Fibroblast of lung (primary cell): Measurements from ENCODE around the gene RBBP4. TPM values are rescaled to one million over a fixed set of nuclear protein-coding genes. Genes with fewer than 3 reads are reported as not detected.
"Not testable (repeated sequence)": the region's sequence is repeated elsewhere in the genome, so short reads cannot be mapped to it uniquely, and the experiment has no call there.

ENCODE experiments used
- DNase-seq, 2 donors: peaks; one replicate each; pipeline versions ENCODE4 v3.0.0 to v3.0.0-alpha.2; 2010; ENCODE audit warnings: low read depth in 2 of 2
- H2AFZ ChIP-seq: 2 replicates; pipeline ENCODE4 v1.5.1; 2012; ENCODE audit warnings: low read length, control low read depth, inconsistent platforms
- H3K27ac ChIP-seq: 2 replicates; pipeline ENCODE4 v1.5.1; 2011; ENCODE audit warnings: low read length, control low read depth; ENCODE audit not compliant: insufficient read depth
- H3K27me3 ChIP-seq: 2 replicates; pipeline ENCODE4 v1.5.1; 2011; ENCODE audit warnings: mild to moderate bottlenecking, low read length; ENCODE audit not compliant: control insufficient read depth, insufficient read depth
- H3K36me3 ChIP-seq: 2 replicates; pipeline ENCODE4 v1.5.1; 2011; ENCODE audit warnings: low read length; ENCODE audit not compliant: control insufficient read depth, insufficient read depth
- H3K4me1 ChIP-seq: 2 replicates; pipeline ENCODE4 v1.5.1; 2011; ENCODE audit warnings: low read length; ENCODE audit not compliant: control insufficient read depth, insufficient read depth; ENCODE audit errors: extremely low read depth
- H3K4me2 ChIP-seq: 2 replicates; pipeline ENCODE4 v1.5.1; 2011; ENCODE audit warnings: low read length, control low read depth; ENCODE audit not compliant: insufficient read depth; ENCODE audit errors: extremely low read depth
- H3K4me3 ChIP-seq, 4 experiments: fragments of 200-600 bp in 1 of 4; sonication (generic) in 1 of 4; replicated peaks in 1 of 4; 2 replicates each; pipeline ENCODE4 v1.5.1; 2011 to 2016; ENCODE audit warnings: low read length in 4 of 4, low read depth in 3 of 4, mild to moderate bottlenecking in 3 of 4, control low read depth in 2 of 4, inconsistent platforms in 1 of 4, mixed read lengths in 1 of 4; ENCODE audit not compliant: insufficient read depth in 1 of 4; ENCODE audit errors: control extremely low read depth in 1 of 4
- H3K79me2 ChIP-seq: 2 replicates; pipeline ENCODE4 v1.5.1; 2012; ENCODE audit warnings: mild to moderate bottlenecking, low read length, inconsistent platforms; ENCODE audit not compliant: control insufficient read depth, insufficient read depth
- H3K9ac ChIP-seq: 2 replicates; pipeline ENCODE4 v1.5.1; 2011; ENCODE audit warnings: mild to moderate bottlenecking, low read length, control low read depth; ENCODE audit not compliant: insufficient read depth
- H3K9me3 ChIP-seq: 2 replicates; pipeline ENCODE4 v1.5.1; 2012; ENCODE audit warnings: low read depth, low read length; ENCODE audit not compliant: control insufficient read depth, insufficient read depth
- H4K20me1 ChIP-seq: 2 replicates; pipeline ENCODE4 v1.5.1; 2011; ENCODE audit warnings: low read length; ENCODE audit not compliant: control insufficient read depth, insufficient read depth; ENCODE audit errors: extremely low read depth
- CTCF ChIP-seq, 2 donors: IDR thresholded peaks in 1 of 2; conservative IDR thresholded peaks in 1 of 2; 1 replicate in 1 of 2; 2 replicates in 1 of 2; pipeline ENCODE4 v1.5.1; 2011 to 2012; ENCODE audit warnings: low read length in 2 of 2, control low read depth in 1 of 2, inconsistent platforms in 1 of 2, low read depth in 1 of 2, mild to moderate bottlenecking in 1 of 2
- EZH2 ChIP-seq: IDR thresholded peaks from 2 replicates; pipeline ENCODE4 v1.5.1; 2012; ENCODE audit warnings: low read length, control low read depth, mild to moderate bottlenecking; ENCODE audit errors: missing control alignments
- polyA plus RNA-seq, 2 donors: library from polyadenylated mRNA; depleted of rRNA in 1 of 2; stranded (reverse) in 1 of 2; unstranded in 1 of 2; fragments of >200 nt; gene quantifications; 2 replicates each; pipeline ENCODE4 v1.2.1, GENCODE V29; 2011 to 2012; ENCODE audit warnings: missing spikeins in 1 of 2
- total RNA-seq: library from RNA; depleted of rRNA; stranded (reverse); fragments of >200 nt; gene quantifications from 2 replicates; pipeline ENCODE4 v1.2.1, GENCODE V29; 2014

Gene RBBP4
- total and polyA plus RNA-seq, 2 donors (not counting 1 experiment from before 2014, with no cell fraction given): 92.5 to 169 TPM

GRCh38 chr1:32666901-32667566 is 16.0 kb downstream of the RBBP4 start:
- Histone ChIP-seq H3K9me3 (no peaks in the 10 kb centered on the region), H3K36me3 (peaks cover 9% of the 10 kb centered on the region), H3K4me3 (no peak overlapping the region), H3K27me3 (no peaks in the 10 kb centered on the region), H3K79me2 (no peaks in the 10 kb centered on the region), H3K4me1 (no peaks in the 10 kb centered on the region), H3K9ac (no peak overlapping the region), H2AFZ (no peak overlapping the region), H3K27ac (no peak overlapping the region), H3K4me2 (no peak overlapping the region), H4K20me1 (no peaks in the 10 kb centered on the region)
- TF ChIP-seq CTCF (conservative IDR thresholded peaks at IDR 0.05 in 1 of 2, IDR thresholded peaks at IDR 0.05 in 1 of 2; ENCODE audit: low read depth in 1 of 2, low read length in 2 of 2): no peak
- no peak for TF ChIP-seq EZH2
- no peak for DNase-seq

DNA sequence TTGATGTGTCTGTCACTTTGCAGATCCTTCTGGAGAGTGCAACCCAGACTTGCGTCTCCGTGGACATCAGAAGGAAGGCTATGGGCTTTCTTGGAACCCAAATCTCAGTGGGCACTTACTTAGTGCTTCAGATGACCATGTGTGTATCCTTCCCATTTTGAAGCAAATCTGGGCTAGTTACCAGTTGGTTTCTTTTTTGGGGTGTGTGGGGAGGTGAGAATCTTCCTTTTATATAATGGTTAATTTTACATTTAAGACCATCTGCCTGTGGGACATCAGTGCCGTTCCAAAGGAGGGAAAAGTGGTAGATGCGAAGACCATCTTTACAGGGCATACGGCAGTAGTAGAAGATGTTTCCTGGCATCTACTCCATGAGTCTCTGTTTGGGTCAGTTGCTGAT is 17.7 kb downstream of the RBBP4 start:
- H3K36me3 ChIP-seq, H3K9ac ChIP-seq, H3K27me3 ChIP-seq, H4K20me1 ChIP-seq, H3K79me2 ChIP-seq, H3K4me3 ChIP-seq, H2AFZ ChIP-seq, H3K9me3 ChIP-seq, DNase-seq, H3K27ac ChIP-seq, H3K4me2 ChIP-seq, H3K4me1 ChIP-seq: not testable (repeated sequence)

- no peak overlapping the region for H3K4me3 ChIP-seq
- no peaks in the 10 kb centered on the region for H4K20me1 ChIP-seq
- DNase-seq: no peak
- no peak overlapping the region for H3K4me2 ChIP-seq
- no peak overlapping the region for H2AFZ ChIP-seq
- no peaks in the 10 kb centered on the region for H3K4me1 ChIP-seq
- H3K9me3 ChIP-seq: no peaks in the 10 kb centered on the region
- no peaks in the 10 kb centered on the region for H3K79me2 ChIP-seq
- H3K9ac ChIP-seq: no peak overlapping the region
- peaks cover 5% of the 10 kb centered on the region for H3K36me3 ChIP-seq
- no peaks in the 10 kb centered on the region for H3K27me3 ChIP-seq
- H3K27ac ChIP-seq: no peak overlapping the region
- TF ChIP-seq EZH2 (no peak), CTCF (conservative IDR thresholded peaks at IDR 0.05 in 1 of 2, IDR thresholded peaks at IDR 0.05 in 1 of 2; ENCODE audit: low read depth in 1 of 2, low read length in 2 of 2) (no peak)
These were observed 25.9 kb downstream of the RBBP4 start for GRCh38 chr1:32676945-32677344.

- H3K27ac ChIP-seq, H4K20me1 ChIP-seq: not testable (repeated sequence)
These were observed 29.0 kb downstream of the RBBP4 start for GRCh38 chr1:32679993-32680392.

More at GRCh38 chr1:32679993-32680392, 29.0 kb downstream of the RBBP4 start:
- not testable (repeated sequence) for H3K9ac ChIP-seq, H3K9me3 ChIP-seq, H3K36me3 ChIP-seq, H3K4me2 ChIP-seq, H3K4me3 ChIP-seq, DNase-seq, H2AFZ ChIP-seq, H3K27me3 ChIP-seq, H3K79me2 ChIP-seq, H3K4me1 ChIP-seq
